Smooth muscle cell of trachea (primary cell): ENCODE results near the gene SEC24D. TPM values are rescaled to one million over a fixed set of nuclear protein-coding genes. Genes with fewer than 3 reads are reported as not detected.

Experiments used
- total RNA-seq: library from RNA; depleted of rRNA; stranded (reverse); fragments of >200 nt; gene quantifications from 2 replicates; pipeline ENCODE4 v1.2.1, GENCODE V29; 2014

SEC24D gene
- 97.4 and 116 TPM in 2 replicates for total RNA-seq

DNA sequence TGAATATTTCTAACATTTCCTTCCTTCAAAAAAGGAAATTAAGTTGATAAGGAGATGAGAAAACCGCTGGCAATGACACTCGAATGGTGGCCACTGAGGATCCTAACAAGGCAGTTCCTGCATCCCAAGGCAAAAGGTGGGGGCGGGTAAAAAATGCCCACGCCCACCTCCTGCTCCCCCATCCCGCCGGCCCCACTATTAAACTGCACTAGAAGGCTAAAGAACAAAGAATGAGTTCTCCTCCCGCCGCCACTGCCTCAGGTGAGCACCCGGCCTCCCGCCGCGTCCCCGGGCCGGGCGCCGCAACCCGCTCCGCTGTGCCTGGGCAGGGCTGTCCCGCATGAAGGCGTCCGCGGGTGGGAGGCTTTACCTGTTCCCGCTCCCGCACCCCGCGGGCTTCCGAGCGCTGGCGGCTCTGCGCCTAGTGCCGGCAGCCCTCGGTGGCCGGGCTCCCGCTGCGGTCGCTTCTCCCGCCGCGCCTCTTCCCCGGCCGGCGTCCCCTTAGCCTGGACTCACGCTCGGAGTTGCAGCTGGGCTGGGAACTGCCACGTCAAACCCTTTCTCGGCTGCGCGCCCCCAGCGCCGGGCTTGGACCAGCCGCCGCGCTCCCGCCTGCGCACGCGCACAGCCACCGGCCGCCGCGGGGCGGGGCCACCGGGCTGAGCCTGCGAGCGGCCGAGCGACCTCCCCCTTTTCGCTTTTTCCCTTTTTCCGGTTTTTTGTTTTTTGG is at the start of gene SEC24D:
Gene SEC24D (minus strand): TSS at position 556 of the 730 bp plus-strand sequence. CDS start 2,430 bp downstream, outside the sequence.

DNA sequence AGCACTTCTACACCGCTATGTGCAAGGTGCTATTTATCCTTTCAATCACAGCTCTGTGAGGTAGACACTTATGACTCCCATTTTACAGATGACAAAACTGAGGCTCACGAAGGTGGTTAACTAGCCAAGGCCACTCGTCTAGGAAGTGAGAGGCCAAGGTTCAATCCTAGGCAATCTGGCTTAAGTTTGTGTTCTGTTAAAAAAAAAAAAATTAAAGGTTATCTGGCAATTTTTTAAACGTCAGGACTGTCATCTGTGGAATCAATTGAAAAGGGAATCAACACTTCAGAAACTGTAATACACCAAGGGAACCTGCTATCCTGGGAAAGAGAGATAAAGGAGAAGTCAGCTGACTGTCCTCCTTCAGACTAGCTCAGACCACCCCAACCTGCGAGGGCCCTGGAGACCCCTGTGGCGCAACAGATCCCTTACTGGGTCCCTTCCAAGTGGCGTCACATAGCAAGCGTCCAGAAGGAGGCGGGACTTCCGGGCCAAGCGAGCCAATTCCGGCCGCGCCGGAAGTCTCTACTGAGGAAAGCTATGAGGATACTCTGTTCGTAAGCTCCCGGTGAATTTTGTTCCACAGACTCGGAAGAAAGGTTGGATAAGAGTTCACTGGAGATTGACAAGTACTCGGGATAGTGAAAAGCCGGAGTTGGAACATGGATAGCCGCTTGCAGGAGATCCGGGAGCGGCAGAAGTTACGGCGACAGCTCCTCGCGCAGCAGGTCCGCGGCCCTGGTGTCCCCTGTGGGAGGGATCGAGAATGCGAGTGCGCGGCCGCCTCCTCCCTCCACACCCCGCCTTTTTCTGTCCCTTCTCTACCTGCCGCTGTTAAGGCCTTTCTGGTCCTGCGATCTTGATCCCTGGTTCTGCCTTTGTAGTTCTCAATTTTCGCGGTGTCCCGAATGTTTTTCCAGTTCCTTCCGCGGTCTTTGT is 150.8 kb downstream of the SEC24D start, which contains the start of gene METTL14:
Gene METTL14 (plus strand): TSS at position 520 of the 939 bp plus-strand sequence. CDS start 143 bp downstream, at position 663.

Other genes with a start within 250 kb of the SEC24D start
- gene METTL14, start 150.7 kb downstream of the SEC24D start, total RNA-seq, result 23.3 and 85.2 TPM in 2 replicates
- 2.0 and 6.5 TPM in 2 replicates for gene SYNPO2, start 52.7 kb upstream of the SEC24D start, total RNA-seq